ENCODE measurements around the gene C1QTNF5.

- no peak for TF ChIP-seq POLR2A (IDR thresholded peaks at IDR 0.05; ENCODE audit: low read depth, low read length)
- TF ChIP-seq TAF1 (IDR thresholded peaks at IDR 0.05; ENCODE audit: borderline replicate concordance, low read depth, low read length) = no peak
- no peak for TF ChIP-seq POLR2AphosphoS5 (IDR thresholded peaks at IDR 0.05; ENCODE audit: low read depth, low read length)
These were observed 43.6 kb upstream of the C1QTNF5 start for GRCh38 chr11:119384332-119384731.
